Left hindlimb (tissue), 1 donor: Measurements from ENCODE around the gene ASPRV1.
"Not testable (repeated sequence)": the region's sequence is repeated elsewhere in the genome, so short reads cannot be mapped to it uniquely, and the experiment has no call there.

Experiments
- DNase-seq: peaks from one replicate; pipeline ENCODE4 v3.0.0-alpha.2; 2018

The ASPRV1 gene

GRCh38 chr2:69961496-69961895 is at the start of gene ASPRV1:
TSS of gene ASPRV1 (minus strand) at chr2:69961631. CDS start at chr2:69961436, 195 bp downstream.
- DNase-seq, result no peak

- no peak for DNase-seq
These were observed 49.2 kb upstream of the ASPRV1 start for GRCh38 chr2:70010576-70011111.

- no peak for DNase-seq
These were observed 48.5 kb upstream of the ASPRV1 start for GRCh38 chr2:70009762-70010575.

- DNase-seq, result no peak
These were observed 46.9 kb upstream of the ASPRV1 start for GRCh38 chr2:70008290-70008689.

GRCh38 chr2:70007151-70007550 is 45.7 kb upstream of the ASPRV1 start:
- DNase-seq, result no peak

GRCh38 chr2:70006447-70006784 is 45.0 kb upstream of the ASPRV1 start:
- DNase-seq, result no peak

- no peak for DNase-seq
These were observed 44.5 kb upstream of the ASPRV1 start for GRCh38 chr2:70005752-70006446.

GRCh38 chr2:70005216-70005615 is 43.8 kb upstream of the ASPRV1 start:
- no peak for DNase-seq

GRCh38 chr2:70003093-70003830 is 41.8 kb upstream of the ASPRV1 start:
- DNase-seq, result no peak

- DNase-seq, result no peak
These were observed 40.9 kb upstream of the ASPRV1 start for GRCh38 chr2:70002241-70002899.

- not testable (repeated sequence) for DNase-seq
These were observed 39.1 kb upstream of the ASPRV1 start for GRCh38 chr2:70000529-70000928.

GRCh38 chr2:69998761-69999160 is 37.3 kb upstream of the ASPRV1 start:
- DNase-seq, result no peak

GRCh38 chr2:69997015-69997830 is 35.8 kb upstream of the ASPRV1 start:
- no peak for DNase-seq

GRCh38 chr2:69995511-69995910 is 34.1 kb upstream of the ASPRV1 start:
- DNase-seq, result no peak

- no peak for DNase-seq
These were observed 32.7 kb upstream of the ASPRV1 start for GRCh38 chr2:69994166-69994565.

GRCh38 chr2:69993708-69994107 is 32.3 kb upstream of the ASPRV1 start:
- DNase-seq, result no peak

- no peak for DNase-seq
These were observed 31.7 kb upstream of the ASPRV1 start for GRCh38 chr2:69993048-69993565.

GRCh38 chr2:69992310-69993047 is 31.0 kb upstream of the ASPRV1 start:
- no peak for DNase-seq

- DNase-seq, result no peak
These were observed 28.1 kb upstream of the ASPRV1 start for GRCh38 chr2:69989441-69990105.

- DNase-seq, result no peak
These were observed 27.6 kb upstream of the ASPRV1 start for GRCh38 chr2:69989009-69989408.
